Fibroblast of lung (primary cell): ENCODE results near the gene SLC35F5.

Source experiments
- EZH2 ChIP-seq: IDR thresholded peaks from 2 replicates; pipeline ENCODE4 v1.5.1; 2012; ENCODE audit warnings: low read length, control low read depth, mild to moderate bottlenecking; ENCODE audit errors: missing control alignments
- TF ChIP-seq, protein P1 (sequence below), 2 donors: IDR thresholded peaks in 1 of 2; conservative IDR thresholded peaks in 1 of 2; 1 replicate in 1 of 2; 2 replicates in 1 of 2; pipeline ENCODE4 v1.5.1; 2011 to 2012; ENCODE audit warnings: low read length in 2 of 2, control low read depth in 1 of 2, inconsistent platforms in 1 of 2, low read depth in 1 of 2, mild to moderate bottlenecking in 1 of 2

DNA sequence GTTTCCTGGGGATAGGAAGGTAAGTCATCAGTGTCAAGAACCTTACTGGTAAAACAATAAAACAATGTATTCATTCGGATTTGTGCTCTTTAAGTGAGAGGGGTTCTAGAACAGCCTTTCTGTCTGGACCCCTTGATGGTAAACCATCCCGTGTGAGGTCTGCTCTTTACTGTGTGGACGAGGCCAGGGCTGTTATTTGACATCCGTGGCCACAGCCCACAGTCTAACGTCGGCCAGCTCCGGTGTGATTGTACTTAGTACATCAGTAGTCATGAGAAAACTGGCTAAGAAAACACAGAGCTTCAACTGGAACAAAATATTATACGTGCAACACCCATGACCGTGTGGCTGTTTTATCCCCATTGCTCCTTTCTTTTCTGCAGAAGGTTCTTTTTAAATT is 62.0 kb downstream of the SLC35F5 start:
- TF ChIP-seq EZH2 = no peak
- TF ChIP-seq, protein P1, sequence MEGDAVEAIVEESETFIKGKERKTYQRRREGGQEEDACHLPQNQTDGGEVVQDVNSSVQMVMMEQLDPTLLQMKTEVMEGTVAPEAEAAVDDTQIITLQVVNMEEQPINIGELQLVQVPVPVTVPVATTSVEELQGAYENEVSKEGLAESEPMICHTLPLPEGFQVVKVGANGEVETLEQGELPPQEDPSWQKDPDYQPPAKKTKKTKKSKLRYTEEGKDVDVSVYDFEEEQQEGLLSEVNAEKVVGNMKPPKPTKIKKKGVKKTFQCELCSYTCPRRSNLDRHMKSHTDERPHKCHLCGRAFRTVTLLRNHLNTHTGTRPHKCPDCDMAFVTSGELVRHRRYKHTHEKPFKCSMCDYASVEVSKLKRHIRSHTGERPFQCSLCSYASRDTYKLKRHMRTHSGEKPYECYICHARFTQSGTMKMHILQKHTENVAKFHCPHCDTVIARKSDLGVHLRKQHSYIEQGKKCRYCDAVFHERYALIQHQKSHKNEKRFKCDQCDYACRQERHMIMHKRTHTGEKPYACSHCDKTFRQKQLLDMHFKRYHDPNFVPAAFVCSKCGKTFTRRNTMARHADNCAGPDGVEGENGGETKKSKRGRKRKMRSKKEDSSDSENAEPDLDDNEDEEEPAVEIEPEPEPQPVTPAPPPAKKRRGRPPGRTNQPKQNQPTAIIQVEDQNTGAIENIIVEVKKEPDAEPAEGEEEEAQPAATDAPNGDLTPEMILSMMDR (conservative IDR thresholded peaks at IDR 0.05 in 1 of 2, IDR thresholded peaks at IDR 0.05 in 1 of 2; ENCODE audit: low read depth in 1 of 2, low read length in 2 of 2) = no peak
